ENCODE results near the gene MPV17L2. TPM values are rescaled to one million over a fixed set of nuclear protein-coding genes. Genes with fewer than 3 reads are reported as not detected.
A peak's percentile ranks its signal among the peaks of the same experiment; 100 is the strongest.

Gene MPV17L2
- total and polyA plus RNA-seq, 2 donors (not counting 1 experiment from before 2014, with no cell fraction given): 8.6 to 23.0 TPM

DNA sequence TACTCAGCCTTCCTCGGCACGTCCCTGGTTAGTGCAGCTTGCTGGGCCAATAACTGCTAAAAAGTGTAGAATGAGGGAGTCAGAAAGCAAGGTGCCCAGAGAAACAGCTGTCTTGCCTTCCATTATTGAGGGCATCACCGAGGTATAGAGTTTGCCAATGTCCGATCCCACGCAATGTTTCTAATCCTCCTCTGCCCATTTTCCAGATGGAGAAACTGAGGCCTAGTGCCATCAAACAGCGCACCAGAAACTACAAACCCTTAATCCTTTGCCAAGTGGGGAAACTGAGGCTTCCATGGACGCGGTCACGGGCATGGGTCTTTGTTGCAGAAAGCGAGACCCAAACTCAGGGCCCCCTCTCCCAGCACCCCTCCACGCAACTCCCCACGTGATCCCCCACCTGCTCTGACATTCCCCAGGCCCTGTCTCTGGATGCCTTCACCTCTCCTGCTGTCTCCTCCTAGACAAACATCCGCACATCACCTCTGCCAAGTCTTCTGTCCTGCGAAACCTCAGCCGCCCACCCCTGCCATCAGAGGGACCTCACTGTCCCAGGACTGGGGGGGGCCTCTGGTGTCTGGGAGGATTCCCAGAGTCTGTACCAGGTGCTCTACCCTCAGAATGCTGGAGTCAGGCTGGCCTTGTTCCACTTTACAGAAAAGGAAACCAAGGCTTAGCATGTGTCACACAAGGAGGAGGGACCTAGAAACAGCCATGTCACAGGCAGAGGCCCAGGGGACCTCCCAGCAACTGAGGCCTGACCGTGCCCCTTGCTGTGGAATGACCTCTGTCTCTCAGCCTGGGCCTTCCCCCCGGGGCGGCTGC, 34.1 kb downstream of the MPV17L2 start:
- H3K9ac ChIP-seq (ENCODE audit: low read length): no peak overlapping the region
- DNase-seq (no peak), ATAC-seq (ENCODE audit: low read depth) (no peak)
- H3K36me3 ChIP-seq (replicated peaks in 1 of 2; ENCODE audit: control extremely low read depth in 1 of 2, control insufficient read depth in 1 of 2, extremely low read depth in 1 of 2, insufficient read depth in 2 of 2, low read length in 1 of 2): no peaks in the 10 kb centered on the region
- H4K20me1 ChIP-seq (ENCODE audit: control insufficient read depth, insufficient read depth, low read length, poor library complexity, severe bottlenecking): peaks cover 3% of the 10 kb centered on the region
- H3K27me3 Mint-ChIP-seq: peaks cover 59% of the 10 kb centered on the region
- intact Hi-C loops (cut with micrococcal nuclease): no loop called here
- WGBS (ENCODE audit: insufficient coverage): 83% methylated on average over 14 of the region's 18 CpGs
- POLR2A ChIA-PET: no interaction called here
- no peaks in the 10 kb centered on the region for H3K9me3 Mint-ChIP-seq (ENCODE audit: insufficient read depth)
- no peak overlapping the region for H2AFZ ChIP-seq (ENCODE audit: insufficient read depth, low read depth, low read length, poor library complexity, severe bottlenecking)
- TF ChIP-seq, protein P1, sequence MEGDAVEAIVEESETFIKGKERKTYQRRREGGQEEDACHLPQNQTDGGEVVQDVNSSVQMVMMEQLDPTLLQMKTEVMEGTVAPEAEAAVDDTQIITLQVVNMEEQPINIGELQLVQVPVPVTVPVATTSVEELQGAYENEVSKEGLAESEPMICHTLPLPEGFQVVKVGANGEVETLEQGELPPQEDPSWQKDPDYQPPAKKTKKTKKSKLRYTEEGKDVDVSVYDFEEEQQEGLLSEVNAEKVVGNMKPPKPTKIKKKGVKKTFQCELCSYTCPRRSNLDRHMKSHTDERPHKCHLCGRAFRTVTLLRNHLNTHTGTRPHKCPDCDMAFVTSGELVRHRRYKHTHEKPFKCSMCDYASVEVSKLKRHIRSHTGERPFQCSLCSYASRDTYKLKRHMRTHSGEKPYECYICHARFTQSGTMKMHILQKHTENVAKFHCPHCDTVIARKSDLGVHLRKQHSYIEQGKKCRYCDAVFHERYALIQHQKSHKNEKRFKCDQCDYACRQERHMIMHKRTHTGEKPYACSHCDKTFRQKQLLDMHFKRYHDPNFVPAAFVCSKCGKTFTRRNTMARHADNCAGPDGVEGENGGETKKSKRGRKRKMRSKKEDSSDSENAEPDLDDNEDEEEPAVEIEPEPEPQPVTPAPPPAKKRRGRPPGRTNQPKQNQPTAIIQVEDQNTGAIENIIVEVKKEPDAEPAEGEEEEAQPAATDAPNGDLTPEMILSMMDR (IDR thresholded peaks at IDR 0.05): no peak
- no peak for TF ChIP-seq EZH2 (IDR thresholded peaks at IDR 0.05; ENCODE audit: borderline replicate concordance, insufficient read depth, low read depth, low read length, poor library complexity, severe bottlenecking)
- H3K4me3 Mint-ChIP-seq: peak overlapping the region; percentile 10
- H3K27me3 ChIP-seq (replicated peaks in 1 of 4; ENCODE audit: control extremely low read depth in 1 of 4, control insufficient read depth in 3 of 4, insufficient read depth in 4 of 4, low read length in 3 of 4): peaks cover 0 to 84% (median 40%) of the 10 kb centered on the region in 4 experiments
- no peak overlapping the region for H3K4me3 ChIP-seq (ENCODE audit: control extremely low read depth in 1 of 5, extremely low read depth in 1 of 5, insufficient read depth in 1 of 5, low read depth in 2 of 5, low read length in 4 of 5)
- H3K9me3 ChIP-seq (ENCODE audit: control extremely low read depth in 1 of 3, control insufficient read depth in 2 of 3, insufficient read depth in 1 of 3, low read length in 2 of 3): peaks cover 0 to 28% (median 0%) of the 10 kb centered on the region in 3 donors
- CTCF ChIA-PET: interaction anchor here (0.7 kb wide), 1 partner anchor 19 kb away, joined by 3 read pairs; no protein-coding TSS in a partner anchor
- H3K4me1 Mint-ChIP-seq: peaks cover 42% of the 10 kb centered on the region
- no peak overlapping the region for H3K4me2 ChIP-seq (replicated peaks; ENCODE audit: low read depth, low read length, poor library complexity, severe bottlenecking)
- peak overlapping the region; percentile 53 for H3K27ac Mint-ChIP-seq
- H3K4me1 ChIP-seq (ENCODE audit: control insufficient read depth in 2 of 2, insufficient read depth in 2 of 2, low read length in 2 of 2): peaks cover 40 to 49% of the 10 kb centered on the region in 2 donors
- H3K27ac ChIP-seq (ENCODE audit: low read length in 2 of 2): no peak overlapping the region
- H3K79me2 ChIP-seq (ENCODE audit: control insufficient read depth, insufficient read depth, low read length): no peaks in the 10 kb centered on the region

DNA sequence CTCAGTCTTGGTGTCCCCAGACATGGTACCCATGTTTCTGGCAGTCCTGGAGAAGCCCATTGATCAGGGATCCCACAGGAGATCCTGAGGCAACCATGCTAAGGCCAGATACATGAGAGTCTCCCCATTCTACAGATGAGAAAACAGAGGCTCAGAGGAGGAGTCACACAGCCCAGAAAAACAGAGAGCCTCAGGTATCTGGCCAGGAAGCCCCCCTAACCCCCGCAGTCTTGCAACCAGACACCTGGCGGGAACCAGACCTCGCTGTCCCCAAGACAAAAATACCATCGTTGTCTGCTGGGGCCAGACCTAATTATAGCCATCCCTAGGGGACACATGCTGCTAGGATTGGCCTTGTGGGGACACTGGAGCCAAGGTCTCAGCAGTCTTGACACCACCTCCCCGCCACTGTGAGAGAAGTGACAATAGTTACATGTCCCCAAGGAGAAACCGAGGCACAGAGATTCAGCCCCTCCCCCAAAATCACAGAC, 34.8 kb downstream of the MPV17L2 start:
- no peak overlapping the region for H3K4me3 Mint-ChIP-seq
- peaks cover 46% of the 10 kb centered on the region for H3K4me1 Mint-ChIP-seq
- H3K9me3 Mint-ChIP-seq (ENCODE audit: insufficient read depth): no peaks in the 10 kb centered on the region
- ATAC-seq (ENCODE audit: low read depth) (no peak), DNase-seq (no peak)
- no peak overlapping the region for H3K27ac ChIP-seq (ENCODE audit: low read length in 2 of 2)
- TF ChIP-seq, protein P1 (IDR thresholded peaks at IDR 0.05): no peak
- no peak for TF ChIP-seq EZH2 (IDR thresholded peaks at IDR 0.05; ENCODE audit: borderline replicate concordance, insufficient read depth, low read depth, low read length, poor library complexity, severe bottlenecking)
- peaks cover 0 to 84% (median 44%) of the 10 kb centered on the region in 4 experiments for H3K27me3 ChIP-seq (replicated peaks in 1 of 4; ENCODE audit: control extremely low read depth in 1 of 4, control insufficient read depth in 3 of 4, insufficient read depth in 4 of 4, low read length in 3 of 4)
- H3K79me2 ChIP-seq (ENCODE audit: control insufficient read depth, insufficient read depth, low read length): no peaks in the 10 kb centered on the region
- no peaks in the 10 kb centered on the region for H3K36me3 ChIP-seq (replicated peaks in 1 of 2; ENCODE audit: control extremely low read depth in 1 of 2, control insufficient read depth in 1 of 2, extremely low read depth in 1 of 2, insufficient read depth in 2 of 2, low read length in 1 of 2)
- ChIA-PET CTCF (no interaction called here), POLR2A (no interaction called here)
- H3K9me3 ChIP-seq (ENCODE audit: control extremely low read depth in 1 of 3, control insufficient read depth in 2 of 3, insufficient read depth in 1 of 3, low read length in 2 of 3): peaks cover 0 to 33% (median under 1%) of the 10 kb centered on the region in 3 donors
- no peak overlapping the region for H3K4me3 ChIP-seq (ENCODE audit: control extremely low read depth in 1 of 5, extremely low read depth in 1 of 5, insufficient read depth in 1 of 5, low read depth in 2 of 5, low read length in 4 of 5)
- intact Hi-C loops (cut with micrococcal nuclease): no loop called here
- peaks cover 46 to 56% of the 10 kb centered on the region in 2 donors for H3K4me1 ChIP-seq (ENCODE audit: control insufficient read depth in 2 of 2, insufficient read depth in 2 of 2, low read length in 2 of 2)
- H3K27ac Mint-ChIP-seq: no peak overlapping the region
- no peak overlapping the region for H3K4me2 ChIP-seq (replicated peaks; ENCODE audit: low read depth, low read length, poor library complexity, severe bottlenecking)
- WGBS (ENCODE audit: insufficient coverage): 29% methylated on average over 5 of the region's 6 CpGs
- peaks cover 3% of the 10 kb centered on the region for H4K20me1 ChIP-seq (ENCODE audit: control insufficient read depth, insufficient read depth, low read length, poor library complexity, severe bottlenecking)
- peaks cover 64% of the 10 kb centered on the region for H3K27me3 Mint-ChIP-seq
- no peak overlapping the region for H3K9ac ChIP-seq (ENCODE audit: low read length)
- no peak overlapping the region for H2AFZ ChIP-seq (ENCODE audit: insufficient read depth, low read depth, low read length, poor library complexity, severe bottlenecking)
